Gastrocnemius medialis (tissue), 4 donors: ENCODE results near the gene VWC2.

Experiments used
- POLR2A ChIP-seq, 2 donors: fragments of 450-650 bp; IDR thresholded peaks; one replicate each; pipeline ENCODE4 v1.6.1; 2017; ENCODE audit warnings: antibody characterized with exemption in 2 of 2, mild to moderate bottlenecking in 2 of 2, moderate library complexity in 2 of 2
- TF ChIP-seq, protein P1 (sequence below), 5 experiments: fragments of 450-650 bp in 3 of 5; fragments of 200-600 bp in 2 of 5; sonication (generic) in 2 of 5; IDR thresholded peaks in 4 of 5; conservative IDR thresholded peaks in 1 of 5; 1 replicate in 4 of 5; 2 replicates in 1 of 5; pipeline ENCODE4 v1.5.1; 2016 to 2019; ENCODE audit warnings: antibody characterized with exemption in 5 of 5, mild to moderate bottlenecking in 3 of 5, moderate library complexity in 3 of 5

DNA sequence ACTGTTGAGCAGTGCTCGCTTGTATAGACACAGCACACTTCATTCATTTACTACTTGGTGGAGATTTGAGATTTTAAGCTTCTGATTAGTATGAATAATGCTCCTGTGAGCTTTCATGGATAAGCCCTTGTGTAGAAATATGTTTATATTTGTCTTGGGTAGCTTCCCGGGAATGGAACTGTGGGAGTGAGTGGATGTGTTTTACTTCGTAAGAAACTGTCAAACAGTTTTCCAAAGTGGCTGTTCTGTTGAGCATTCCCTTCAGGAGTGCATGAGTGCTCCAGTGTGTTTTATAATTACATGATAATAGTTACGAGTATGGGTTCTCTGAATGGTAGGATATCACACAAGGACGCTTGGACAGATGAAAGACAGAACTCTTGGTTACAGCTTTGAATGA, 49.4 kb downstream of the VWC2 start:
- TF ChIP-seq, protein P1, sequence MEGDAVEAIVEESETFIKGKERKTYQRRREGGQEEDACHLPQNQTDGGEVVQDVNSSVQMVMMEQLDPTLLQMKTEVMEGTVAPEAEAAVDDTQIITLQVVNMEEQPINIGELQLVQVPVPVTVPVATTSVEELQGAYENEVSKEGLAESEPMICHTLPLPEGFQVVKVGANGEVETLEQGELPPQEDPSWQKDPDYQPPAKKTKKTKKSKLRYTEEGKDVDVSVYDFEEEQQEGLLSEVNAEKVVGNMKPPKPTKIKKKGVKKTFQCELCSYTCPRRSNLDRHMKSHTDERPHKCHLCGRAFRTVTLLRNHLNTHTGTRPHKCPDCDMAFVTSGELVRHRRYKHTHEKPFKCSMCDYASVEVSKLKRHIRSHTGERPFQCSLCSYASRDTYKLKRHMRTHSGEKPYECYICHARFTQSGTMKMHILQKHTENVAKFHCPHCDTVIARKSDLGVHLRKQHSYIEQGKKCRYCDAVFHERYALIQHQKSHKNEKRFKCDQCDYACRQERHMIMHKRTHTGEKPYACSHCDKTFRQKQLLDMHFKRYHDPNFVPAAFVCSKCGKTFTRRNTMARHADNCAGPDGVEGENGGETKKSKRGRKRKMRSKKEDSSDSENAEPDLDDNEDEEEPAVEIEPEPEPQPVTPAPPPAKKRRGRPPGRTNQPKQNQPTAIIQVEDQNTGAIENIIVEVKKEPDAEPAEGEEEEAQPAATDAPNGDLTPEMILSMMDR (IDR thresholded peaks at IDR 0.05 in 4 of 5, conservative IDR thresholded peaks at IDR 0.05 in 1 of 5), result no peak
- TF ChIP-seq POLR2A (IDR thresholded peaks at IDR 0.05), result no peak
